DMS153 treated with DMSO at 0.1 percent for 48 hours (cell line): ENCODE data around the gene TBC1D2B.

Experiments
- DNase-seq: peaks from one replicate; lab custom pipeline; 2025; ENCODE audit not compliant: unreplicated experiment; lab: John Stamatoyannopoulos, UW

TBC1D2B gene

GRCh38 chr15:78097667-78098066 is 20.2 kb upstream of the TBC1D2B start:
- DNase-seq, result no peak

GRCh38 chr15:78093242-78094020 is 15.9 kb upstream of the TBC1D2B start:
- DNase-seq, result no peak

- DNase-seq, result no peak
These were observed 14.9 kb upstream of the TBC1D2B start, which contains the start of gene SH2D7 for GRCh38 chr15:78092261-78093041. TSS of gene SH2D7 (plus strand) at chr15:78092561. CDS start at chr15:78092585, 24 bp downstream.

GRCh38 chr15:78090422-78091063 is 13.0 kb upstream of the TBC1D2B start:
- DNase-seq, result no peak

GRCh38 chr15:78088773-78089080 is 11.2 kb upstream of the TBC1D2B start:
- DNase-seq, result no peak

- no peak for DNase-seq
These were observed 10.7 kb upstream of the TBC1D2B start for GRCh38 chr15:78087951-78088772.

GRCh38 chr15:78085928-78086327 is 8.4 kb upstream of the TBC1D2B start:
- DNase-seq, result no peak

GRCh38 chr15:78084449-78084750 is 6.9 kb upstream of the TBC1D2B start:
- DNase-seq, result no peak

- DNase-seq, result no peak
These were observed 6.4 kb upstream of the TBC1D2B start for GRCh38 chr15:78083687-78084448.

GRCh38 chr15:78083186-78083585 is 5.7 kb upstream of the TBC1D2B start:
- DNase-seq, result no peak

GRCh38 chr15:78082743-78083110 is 5.2 kb upstream of the TBC1D2B start:
- DNase-seq, result no peak

GRCh38 chr15:78082106-78082742 is 4.7 kb upstream of the TBC1D2B start:
- DNase-seq, result no peak

- no peak for DNase-seq
These were observed 2.6 kb upstream of the TBC1D2B start for GRCh38 chr15:78080088-78080460.

GRCh38 chr15:78079298-78080087 is 2.0 kb upstream of the TBC1D2B start:
- DNase-seq, result no peak

GRCh38 chr15:78077871-78078210 is 330 bp upstream of the TBC1D2B start:
- no peak for DNase-seq

- DNase-seq, result no peak
These were observed 1.1 kb downstream of the TBC1D2B start for GRCh38 chr15:78076231-78077052.

- DNase-seq, result no peak
These were observed 1.9 kb downstream of the TBC1D2B start for GRCh38 chr15:78075490-78076230.
